ENCODE measurements around the gene NAP1L4.

DNA sequence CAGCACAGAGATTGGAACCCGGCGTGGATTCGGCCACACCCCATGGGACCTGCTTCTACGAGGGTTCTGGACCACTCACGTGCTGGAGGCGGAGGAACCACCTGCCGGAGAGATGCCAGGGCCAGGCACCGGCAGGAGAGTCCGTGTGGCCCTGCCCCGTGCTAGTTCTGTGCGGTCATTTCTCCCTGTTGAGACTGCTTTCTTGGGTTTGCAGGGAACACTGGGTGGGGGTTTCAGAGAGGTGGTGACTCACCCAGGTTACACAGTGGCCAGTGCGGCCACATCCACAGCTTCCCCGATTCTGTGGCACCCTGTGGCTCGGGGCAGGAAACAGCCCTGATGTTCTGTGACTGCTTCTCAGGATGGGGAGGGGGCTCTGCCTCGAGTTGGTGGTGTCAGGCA lies 59.3 kb downstream of the NAP1L4 start:
- TF ChIP-seq CTCF (IDR thresholded peaks at IDR 0.05) (no peak), POLR2A (IDR thresholded peaks at IDR 0.05; ENCODE audit: low read depth) (no peak)
